ENCODE results near the gene JAZF1.
A peak's percentile ranks its signal among the peaks of the same experiment; 100 is the strongest.

The JAZF1 gene

GRCh38 chr7:28106321-28106829 is 74.2 kb downstream of the JAZF1 start:
- no peak for DNase-seq (ENCODE audit: low read depth in 2 of 2)

- no peak for DNase-seq (ENCODE audit: low read depth in 2 of 2)
Measured at GRCh38 chr7:28105234-28105633, 75.4 kb downstream of the JAZF1 start.

GRCh38 chr7:28104811-28105210 is 75.8 kb downstream of the JAZF1 start:
- no peak for DNase-seq (ENCODE audit: low read depth in 2 of 2)

GRCh38 chr7:28104041-28104541 is 76.5 kb downstream of the JAZF1 start:
- DNase-seq (ENCODE audit: low read depth in 2 of 2) = no peak

- DNase-seq (ENCODE audit: low read depth in 2 of 2) = no peak
Measured at GRCh38 chr7:28102797-28103196, 77.8 kb downstream of the JAZF1 start.

DNA sequence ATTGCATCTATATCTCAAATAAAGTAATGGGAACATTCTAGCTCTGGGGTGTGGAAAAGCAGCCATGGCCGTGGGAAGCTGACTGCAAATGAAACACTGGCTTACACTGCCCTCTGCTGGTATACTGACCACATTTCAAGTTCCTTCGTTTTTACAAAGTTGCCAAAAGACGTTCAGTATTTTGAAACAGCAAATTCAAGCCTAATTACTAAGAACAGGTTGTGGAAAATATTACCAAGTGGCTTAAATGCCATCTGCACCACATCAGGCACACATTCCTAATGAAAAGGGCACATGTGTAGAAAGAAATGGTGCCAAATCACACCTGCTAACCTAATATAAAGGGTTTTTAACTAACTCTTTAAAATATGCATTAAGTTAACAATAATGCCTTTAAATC is 83.9 kb downstream of the JAZF1 start:
- peak; percentile 8 to 40 for DNase-seq (ENCODE audit: low read depth in 2 of 2)

- no peak for DNase-seq (ENCODE audit: low read depth in 2 of 2)
Measured at GRCh38 chr7:28095231-28095630, 85.4 kb downstream of the JAZF1 start.

- DNase-seq (ENCODE audit: low read depth in 2 of 2) = peak; percentile 25 to 62
Measured at GRCh38 chr7:28093623-28094232, 86.9 kb downstream of the JAZF1 start.

DNA sequence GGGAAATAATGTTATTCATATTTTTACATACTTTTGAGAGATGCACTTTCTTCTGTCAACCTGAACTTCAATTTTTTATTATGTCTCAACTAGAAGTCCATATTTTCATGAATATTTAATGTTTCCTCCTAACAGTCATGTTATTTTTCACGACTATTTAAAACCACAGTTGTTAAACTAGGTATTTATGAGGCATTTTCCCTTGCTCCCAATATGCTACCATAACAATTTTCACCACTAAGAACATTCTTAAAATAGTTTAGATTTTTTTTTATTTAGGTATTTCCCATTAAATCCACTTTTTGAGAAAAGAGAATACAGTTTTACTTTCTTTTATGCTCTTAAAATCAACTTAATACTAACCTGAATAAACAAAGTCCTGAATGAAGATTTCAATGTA is 89.4 kb downstream of the JAZF1 start:
- no peak for DNase-seq (ENCODE audit: low read depth in 2 of 2)

GRCh38 chr7:28088901-28089714 is 91.5 kb downstream of the JAZF1 start:
- DNase-seq (ENCODE audit: low read depth in 2 of 2) = no peak

GRCh38 chr7:28088032-28088431 is 92.6 kb downstream of the JAZF1 start:
- no peak for DNase-seq (ENCODE audit: low read depth in 2 of 2)

GRCh38 chr7:28086198-28086597 is 94.4 kb downstream of the JAZF1 start:
- no peak for DNase-seq (ENCODE audit: low read depth in 2 of 2)

DNA sequence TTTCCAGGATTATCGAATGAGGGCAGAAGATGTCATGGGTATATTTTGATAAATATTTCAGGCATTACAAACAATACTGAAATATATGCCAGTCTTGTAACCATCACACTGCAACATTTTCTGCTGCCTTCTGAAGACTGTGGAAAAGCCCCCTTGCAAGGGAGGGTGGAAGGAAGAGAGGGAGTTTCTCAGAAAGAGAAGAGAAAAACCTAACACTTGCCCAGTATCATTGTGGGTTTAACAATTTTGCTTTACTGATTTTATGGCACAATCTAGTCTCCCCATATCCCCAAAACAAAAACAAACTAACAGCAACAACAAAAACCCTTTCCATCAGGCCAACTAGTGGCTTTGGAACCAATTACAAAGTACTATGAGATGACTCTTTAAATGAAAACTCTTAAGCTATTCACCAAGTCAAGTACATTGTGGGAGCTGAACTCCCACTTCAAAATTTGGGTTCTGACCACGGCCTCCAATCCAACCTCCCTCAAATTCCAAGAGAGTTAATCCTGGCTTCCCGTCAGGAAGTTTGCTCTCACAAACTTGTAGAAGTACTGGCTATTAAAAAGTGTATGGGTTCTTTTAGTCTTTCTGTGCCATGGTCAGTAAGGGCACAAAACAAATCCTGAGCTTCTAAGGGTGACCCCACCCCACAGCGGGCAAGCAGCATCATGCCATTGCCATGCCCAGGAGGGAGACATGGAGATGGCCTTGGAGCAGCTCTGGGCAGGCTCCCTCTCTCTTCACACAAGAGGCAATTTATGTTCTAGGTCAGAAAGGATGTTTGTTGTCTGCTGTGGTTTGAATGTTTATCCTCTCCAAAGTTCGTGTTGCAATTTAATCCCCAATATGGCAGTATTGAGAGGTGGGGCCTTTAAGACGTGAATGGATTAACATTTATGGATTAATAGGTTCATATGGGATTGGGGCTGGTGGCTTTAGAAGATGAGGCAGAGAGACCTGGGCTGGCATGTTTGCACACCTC is 96.3 kb downstream of the JAZF1 start:
- no peak for DNase-seq (ENCODE audit: low read depth in 2 of 2)

GRCh38 chr7:28083164-28083997 is 97.2 kb downstream of the JAZF1 start:
- no peak for DNase-seq (ENCODE audit: low read depth in 2 of 2)

DNA sequence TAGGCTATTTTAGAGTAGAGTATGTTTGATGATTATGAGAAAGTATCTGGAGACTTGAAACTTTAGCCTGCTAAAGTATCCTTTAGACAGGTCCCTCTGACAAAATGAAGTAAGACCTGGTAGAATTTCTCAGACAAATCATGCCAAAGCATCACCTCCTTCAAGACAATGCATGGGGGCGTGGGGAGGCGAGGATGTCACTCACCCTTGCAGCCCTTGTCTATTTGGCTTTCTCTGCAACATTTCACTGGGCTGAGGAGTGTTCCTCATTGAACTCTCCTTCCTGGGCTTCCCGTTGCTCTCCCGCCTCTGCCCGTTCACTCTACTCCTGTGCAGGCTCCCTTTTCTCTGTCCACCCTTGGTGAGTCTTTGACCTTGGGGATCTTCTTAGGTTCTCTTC is 98.5 kb downstream of the JAZF1 start:
- DNase-seq (ENCODE audit: low read depth in 2 of 2) = no peak

- no peak for DNase-seq (ENCODE audit: low read depth in 2 of 2)
Measured at GRCh38 chr7:28081016-28081415, 99.6 kb downstream of the JAZF1 start.

DNA sequence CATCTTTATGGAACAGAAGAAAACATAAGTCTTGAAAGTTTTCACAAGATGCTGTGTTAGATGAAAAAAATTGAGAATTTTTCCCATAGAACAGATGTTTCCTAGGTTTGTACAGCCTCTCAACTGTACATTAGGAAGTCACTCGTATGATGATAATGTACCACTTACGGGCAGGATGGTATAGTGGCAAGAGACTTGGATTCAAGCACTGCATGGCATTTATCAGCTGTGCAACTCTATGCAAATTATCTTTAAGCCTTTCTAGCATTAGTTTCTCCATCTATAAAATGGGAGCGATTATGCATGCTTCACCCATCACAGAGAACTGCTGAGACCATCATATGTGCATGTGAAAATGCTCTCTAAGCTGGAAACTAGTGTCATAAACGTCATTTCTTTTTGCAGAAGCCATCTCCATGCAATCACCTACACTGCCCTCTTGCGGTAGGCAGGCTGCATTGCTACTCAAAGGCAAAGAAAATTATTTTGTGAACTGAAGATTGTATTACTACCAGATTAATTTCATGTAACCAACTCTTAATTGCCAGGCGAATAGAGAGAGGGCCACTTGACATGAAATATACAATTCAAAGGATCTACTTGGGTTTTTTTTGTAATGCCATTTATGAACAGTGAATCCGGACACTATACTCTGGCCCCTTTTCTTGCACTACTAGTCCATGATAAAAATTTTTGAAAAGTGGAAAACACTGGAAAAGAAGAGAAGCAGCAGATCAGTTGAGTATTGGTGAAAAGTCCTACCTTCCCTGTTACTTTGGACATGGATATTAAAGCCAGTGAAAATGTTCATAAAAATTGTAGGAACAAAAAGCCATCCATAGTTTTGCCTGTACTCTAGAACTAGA is 102.3 kb downstream of the JAZF1 start:
- peak; percentile 22 to 31 for DNase-seq (ENCODE audit: low read depth in 2 of 2)

DNA sequence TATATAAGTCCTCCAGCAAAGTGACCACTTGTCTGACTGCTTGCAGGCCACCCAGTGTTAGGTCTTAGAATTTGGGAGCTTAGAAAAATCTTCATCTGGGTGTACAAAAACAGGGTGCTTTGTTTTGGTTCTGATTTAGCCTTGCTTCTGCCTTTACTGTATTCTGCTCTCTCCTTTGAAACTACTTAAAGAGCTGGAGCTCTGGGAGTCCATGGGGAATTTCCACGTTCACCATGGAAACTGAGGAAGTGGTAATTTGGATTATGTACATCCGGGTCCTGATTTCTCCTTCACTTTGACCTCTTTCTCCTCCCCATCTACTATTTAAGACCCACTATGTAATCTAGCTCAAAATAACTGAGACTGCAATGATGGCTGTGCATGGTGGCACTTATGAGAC is 103.0 kb downstream of the JAZF1 start:
- DNase-seq (ENCODE audit: low read depth in 2 of 2) = no peak

DNA sequence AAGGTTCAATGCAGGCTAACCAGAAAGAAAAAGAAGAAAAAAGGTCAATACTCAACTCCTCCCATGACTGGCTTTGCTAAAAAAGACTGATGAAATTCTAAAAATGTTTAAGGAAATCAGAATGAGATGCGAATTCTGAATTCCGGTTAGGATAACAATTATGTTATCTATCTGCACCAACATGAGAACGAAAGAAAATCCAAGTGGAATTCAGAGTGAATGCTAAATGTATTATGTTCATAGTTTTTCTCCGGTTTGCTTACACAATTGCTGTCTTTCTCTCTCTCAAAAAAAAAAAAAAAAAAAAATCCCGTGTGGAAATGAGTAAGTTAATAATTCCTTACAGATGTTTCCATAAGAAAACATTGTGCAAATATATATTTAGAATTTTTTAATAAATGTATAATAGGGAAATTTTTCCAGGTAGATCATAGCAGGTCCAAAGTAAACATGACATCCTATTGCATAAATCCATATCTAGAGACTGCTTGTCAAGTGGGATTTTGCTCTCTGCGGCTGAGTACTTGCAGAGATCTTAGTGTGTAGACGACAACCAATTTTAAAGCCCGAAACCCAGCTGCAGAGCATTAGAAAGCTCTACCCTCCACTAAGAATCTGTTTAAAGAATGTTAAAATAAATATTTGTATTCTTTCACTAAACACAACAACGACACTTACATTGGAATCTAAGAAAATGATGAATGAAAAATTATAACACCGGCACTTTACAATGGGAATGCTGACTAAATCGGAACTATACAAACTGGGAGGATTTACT is 104.0 kb downstream of the JAZF1 start:
- DNase-seq (ENCODE audit: low read depth in 2 of 2) = no peak
